Glomerular visceral epithelial cell (primary cell): ENCODE data around the gene SETBP1.

Experiments used
- DNase-seq: peaks from one replicate; pipeline ENCODE4 v3.0.0-alpha.2; 2016; ENCODE audit errors: extremely low spot score

Gene SETBP1

GRCh38 chr18:44816050-44816449 lies 135.4 kb downstream of the SETBP1 start:
- no peak for DNase-seq

GRCh38 chr18:44816477-44816876 lies 135.8 kb downstream of the SETBP1 start:
- no peak for DNase-seq

GRCh38 chr18:44817831-44818473 lies 137.3 kb downstream of the SETBP1 start:
- no peak for DNase-seq

- no peak for DNase-seq
Measured at GRCh38 chr18:44818668-44819403, 138.1 kb downstream of the SETBP1 start.

- DNase-seq = no peak
Measured at GRCh38 chr18:44819944-44820510, 139.3 kb downstream of the SETBP1 start.

GRCh38 chr18:44821924-44822323 lies 141.2 kb downstream of the SETBP1 start:
- no peak for DNase-seq

GRCh38 chr18:44823286-44823685 lies 142.6 kb downstream of the SETBP1 start:
- DNase-seq = no peak

GRCh38 chr18:44823782-44824181 lies 143.1 kb downstream of the SETBP1 start:
- DNase-seq = peak; percentile 53

- no peak for DNase-seq
Measured at GRCh38 chr18:44824884-44825283, 144.2 kb downstream of the SETBP1 start.

GRCh38 chr18:44826418-44827259 lies 146.0 kb downstream of the SETBP1 start:
- peak; percentile 76 for DNase-seq

GRCh38 chr18:44828080-44828479 lies 147.4 kb downstream of the SETBP1 start:
- no peak for DNase-seq

GRCh38 chr18:44830581-44830980 lies 149.9 kb downstream of the SETBP1 start:
- DNase-seq = no peak

- no peak for DNase-seq
Measured at GRCh38 chr18:44833786-44834185, 153.1 kb downstream of the SETBP1 start.

- no peak for DNase-seq
Measured at GRCh38 chr18:44834867-44835469, 154.3 kb downstream of the SETBP1 start.

GRCh38 chr18:44835703-44836102 lies 155.0 kb downstream of the SETBP1 start:
- DNase-seq = no peak

- no peak for DNase-seq
Measured at GRCh38 chr18:44836263-44836662, 155.6 kb downstream of the SETBP1 start.

- no peak for DNase-seq
Measured at GRCh38 chr18:44837482-44838180, 156.9 kb downstream of the SETBP1 start.

- peak; percentile 12 for DNase-seq
Measured at GRCh38 chr18:44838971-44839666, 158.4 kb downstream of the SETBP1 start.

- DNase-seq = no peak
Measured at GRCh38 chr18:44840058-44840790, 159.5 kb downstream of the SETBP1 start.

- no peak for DNase-seq
Measured at GRCh38 chr18:44841221-44841620, 160.5 kb downstream of the SETBP1 start.
